AG04450 (cell line): Measurements from ENCODE around the gene TP53. TPM values are rescaled to one million over a fixed set of nuclear protein-coding genes. Genes with fewer than 3 reads are reported as not detected.
A peak's percentile ranks its signal among the peaks of the same experiment; 100 is the strongest.

Source experiments
- CTCF ChIA-PET: fragments of 300-600, 350-600 bp; formaldehyde crosslinking; extraction: SDS; loops from one replicate; lab custom pipeline; 2022; ENCODE audit warnings: antibody characterized with exemption, inconsistent platforms; lab: Charles Lee
- POLR2A ChIA-PET: fragments of 350-600 bp; formaldehyde crosslinking; extraction: SDS; loops from one replicate; lab custom pipeline; 2021; ENCODE audit warnings: antibody characterized with exemption, inconsistent platforms; lab: Yijun Ruan, JAX
- DNase-seq: peaks from one replicate; pipeline ENCODE4 v3.0.0-alpha.2; 2011; ENCODE audit warnings: low read depth, low spot score
- H3K27ac ChIP-seq: one replicate; pipeline ENCODE4 v1.5.1; 2012; ENCODE audit warnings: low read depth, low read length, control low read depth
- H3K27me3 ChIP-seq: one replicate; pipeline ENCODE4 v1.6.0; 2012; ENCODE audit warnings: low read length; ENCODE audit not compliant: control insufficient read depth, insufficient read depth
- H3K4me3 ChIP-seq: 2 replicates; pipeline ENCODE4 v1.5.1; 2011; ENCODE audit warnings: mild to moderate bottlenecking, low read depth, low read length, control low read depth
- H3K9me3 ChIP-seq: 2 replicates; pipeline ENCODE4 v1.5.1; 2012; ENCODE audit warnings: low read length; ENCODE audit not compliant: control insufficient read depth, insufficient read depth
- CTCF ChIP-seq: IDR thresholded peaks from 2 replicates; pipeline ENCODE4 v1.5.1; 2011; ENCODE audit warnings: low read depth, low read length, control low read depth, inconsistent platforms
- polyA plus RNA-seq: library from polyadenylated mRNA; depleted of rRNA; stranded (reverse); fragments of >200 nt; gene quantifications from 2 replicates; pipeline ENCODE4 v1.2.3, GENCODE V29; 2011

TP53 gene
- polyA plus RNA-seq, 1 experiment, result 40.7 TPM

GRCh38 chr17:7715936-7716886 is 28.9 kb upstream of the TP53 start:
- POLR2A ChIA-PET, result interaction anchor here (1.0 kb wide), 2 partner anchors 12 to 29 kb away, joined by 3 to 10 read pairs; partner anchors contain the start of genes EFNB3 and TP53
- DNase-seq, result no peak

GRCh38 chr17:7714721-7715594 is 27.7 kb upstream of the TP53 start:
- H3K27ac ChIP-seq, result no peak overlapping the region
- peaks cover 41% of the 10 kb centered on the region for H3K27me3 ChIP-seq
- no peak for DNase-seq
- ChIA-PET POLR2A (interaction anchor here (1.0 kb wide), 1 partner anchor 28 kb away, joined by 3 read pairs; the partner anchor contains the start of gene TP53), CTCF (interaction anchor here (1.6 kb wide), 1 partner anchor 27 kb away, joined by 5 read pairs; the partner anchor contains the start of genes TP53 and WRAP53)
- no peak for TF ChIP-seq CTCF
- H3K9me3 ChIP-seq, result no peaks in the 10 kb centered on the region
- H3K4me3 ChIP-seq, result no peak overlapping the region

More at GRCh38 chr17:7715936-7716886, 28.9 kb upstream of the TP53 start:
- H3K9me3 ChIP-seq, result no peaks in the 10 kb centered on the region
- peak overlapping the region; percentile 11 for H3K27ac ChIP-seq
- CTCF ChIA-PET, result interaction anchor here (0.6 to 1.4 kb wide), 5 partner anchors 9 to 109 kb away, joined by 3 to 6 read pairs (median 3); partner anchors contain the start of genes TP53 and WRAP53
- H3K27me3 ChIP-seq, result peaks cover 51% of the 10 kb centered on the region
- peak overlapping the region; percentile 74 for H3K4me3 ChIP-seq
- no peak for TF ChIP-seq CTCF

GRCh38 chr17:7713782-7714181 is 26.5 kb upstream of the TP53 start:
- no peak for TF ChIP-seq CTCF
- POLR2A ChIA-PET, result interaction anchor here (0.6 to 1.1 kb wide), 2 partner anchors 12 to 26 kb away, joined by 3 to 5 read pairs; partner anchors contain the start of gene TP53
- H3K9me3 ChIP-seq, result no peaks in the 10 kb centered on the region
- H3K27me3 ChIP-seq, result peaks cover 32% of the 10 kb centered on the region
- CTCF ChIA-PET, result interaction anchor here (1.6 kb wide), 1 partner anchor 26 kb away, joined by 5 read pairs; the partner anchor contains the start of genes TP53 and WRAP53
- H3K27ac ChIP-seq, result no peak overlapping the region
- no peak overlapping the region for H3K4me3 ChIP-seq
- DNase-seq, result no peak

- CTCF ChIA-PET, result no interaction called here
- POLR2A ChIA-PET, result no interaction called here
- DNase-seq, result no peak
- TF ChIP-seq CTCF, result no peak
- Histone ChIP-seq H3K27me3 (peaks cover 28% of the 10 kb centered on the region), H3K9me3 (no peaks in the 10 kb centered on the region), H3K4me3 (no peak overlapping the region), H3K27ac (no peak overlapping the region)
These were observed 25.0 kb upstream of the TP53 start for GRCh38 chr17:7712111-7712771.
